Fibroblast of the conjunctiva (primary cell): ENCODE results near the gene PHF21B.

Experiments used
- DNase-seq: peaks from one replicate; pipeline ENCODE4 v3.0.0-alpha.2; 2010; ENCODE audit warnings: low read depth

The PHF21B gene

DNA sequence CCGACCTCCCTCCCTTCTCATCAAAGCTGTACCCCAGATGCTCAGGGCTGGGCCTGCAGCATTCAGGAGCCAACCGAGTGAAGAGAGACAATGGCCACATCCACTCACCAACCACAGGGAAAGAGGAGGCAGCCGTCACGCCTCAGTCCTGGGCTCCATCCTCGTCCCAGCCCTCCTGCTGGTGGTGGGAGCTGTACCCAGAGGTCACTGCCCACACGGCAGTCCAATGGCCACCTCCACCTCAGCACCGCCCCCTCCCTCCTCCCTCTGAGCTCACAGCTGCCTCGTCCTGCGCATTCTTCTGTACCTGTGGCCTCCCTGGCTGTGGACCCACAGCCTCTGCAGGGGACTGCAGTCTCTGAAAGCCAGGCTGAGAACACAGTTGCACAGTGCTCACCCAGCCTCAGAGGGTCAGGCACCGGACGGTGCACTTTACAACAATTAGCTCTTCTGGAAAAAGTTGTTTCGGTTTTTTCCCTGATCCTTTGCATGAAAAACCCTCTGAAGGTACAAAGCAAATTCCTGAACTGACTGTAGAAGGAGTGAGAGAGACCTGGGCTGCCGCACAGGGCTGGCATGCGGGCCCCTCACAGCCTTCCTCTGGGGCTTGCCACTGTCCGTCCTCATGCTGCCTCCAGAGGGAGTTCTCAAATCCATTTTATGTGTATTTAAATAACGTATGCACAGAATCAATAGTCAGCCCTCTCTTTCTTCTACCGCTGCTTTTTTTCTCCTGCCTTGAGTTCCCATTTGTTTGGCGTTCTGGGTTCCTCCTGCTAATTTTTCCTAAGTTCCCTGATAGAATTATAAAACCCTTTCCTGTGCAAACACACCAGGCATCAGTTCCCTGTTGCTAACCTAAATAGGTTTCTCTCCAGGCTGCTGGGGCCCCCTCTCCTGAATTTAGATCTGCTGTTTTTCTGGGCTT lies 52.7 kb downstream of the PHF21B start:
- no peak for DNase-seq

DNA sequence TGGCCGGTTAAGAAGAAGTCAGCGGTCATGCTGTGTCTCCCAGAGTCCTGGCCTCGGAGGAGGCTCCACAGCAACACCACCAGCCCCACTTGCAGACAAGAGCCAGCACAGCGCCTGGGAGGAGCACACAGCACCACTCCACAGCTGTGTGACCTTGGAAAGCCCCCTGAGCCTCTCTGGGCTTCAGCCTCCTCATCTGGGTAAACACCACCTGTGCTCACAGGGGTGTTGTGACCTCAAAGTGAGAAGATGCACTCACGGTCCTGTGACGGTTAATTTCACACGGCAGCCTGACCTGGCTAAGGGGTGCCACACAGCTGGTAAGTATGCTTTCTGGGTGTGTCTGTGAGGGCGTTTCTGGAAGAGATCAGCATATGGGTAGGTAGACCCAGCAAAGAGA lies 54.7 kb downstream of the PHF21B start:
- DNase-seq, result no peak

DNA sequence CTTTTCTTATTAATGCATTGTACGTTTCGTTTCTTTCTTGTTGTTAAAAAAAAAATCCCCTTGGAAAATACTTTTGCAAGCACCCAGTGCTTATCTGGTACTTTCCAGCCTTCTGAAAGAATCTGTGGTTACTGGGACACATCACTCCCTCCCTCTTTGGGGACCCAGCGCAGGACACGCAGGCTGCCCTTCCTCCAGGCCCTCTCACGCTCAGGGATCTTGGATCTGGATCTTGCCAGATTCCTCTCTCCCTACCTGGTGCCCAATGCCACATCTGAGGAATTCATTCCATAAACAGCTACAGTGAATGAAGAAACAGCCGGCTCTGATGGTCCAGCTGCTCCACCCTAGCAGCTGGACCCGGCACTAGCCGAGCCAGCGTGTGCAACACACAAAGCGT lies 55.7 kb downstream of the PHF21B start:
- no peak for DNase-seq

DNA sequence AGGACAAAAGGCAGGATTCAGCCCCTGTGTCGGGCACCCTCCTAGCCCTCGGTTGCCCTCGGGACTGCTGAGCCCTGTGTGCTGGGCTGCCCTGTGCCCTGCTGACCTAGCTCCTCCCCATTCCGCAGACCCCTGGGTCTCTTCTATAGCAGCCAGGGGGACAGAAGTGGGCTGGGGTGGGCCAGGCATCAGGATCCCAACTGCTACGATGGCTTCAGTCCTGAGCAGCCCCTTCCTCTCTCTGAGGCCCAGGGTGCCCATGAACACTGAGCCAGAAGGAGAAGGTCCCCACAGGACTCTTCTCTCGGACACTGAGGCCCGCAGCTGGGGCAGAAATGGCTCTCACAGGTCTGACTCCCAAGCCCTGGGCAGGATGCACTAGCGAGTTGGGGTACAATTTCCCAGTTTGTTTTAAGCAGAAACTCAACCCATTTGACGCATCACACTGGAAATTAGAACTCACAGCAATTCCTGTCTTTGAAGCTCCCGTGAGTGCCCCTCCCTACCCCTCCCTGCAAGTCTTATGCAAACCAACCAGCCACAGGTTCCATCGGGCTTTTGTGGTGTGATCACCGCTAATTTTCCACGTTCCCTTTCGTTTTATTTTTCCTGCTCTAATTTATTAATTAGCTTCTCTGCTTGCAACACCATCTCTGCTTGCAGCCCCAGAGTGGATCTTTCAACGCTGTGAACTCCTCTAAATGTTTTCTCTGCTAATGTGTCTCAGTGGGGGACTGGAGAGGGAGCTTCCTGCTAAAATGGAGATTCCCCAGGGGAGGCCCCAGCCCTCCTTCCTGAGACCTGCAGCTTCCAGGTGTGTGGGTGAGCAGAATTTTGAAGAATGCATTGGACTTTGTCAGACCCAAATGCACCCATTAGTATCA lies 56.7 kb downstream of the PHF21B start:
- DNase-seq, result no peak

DNA sequence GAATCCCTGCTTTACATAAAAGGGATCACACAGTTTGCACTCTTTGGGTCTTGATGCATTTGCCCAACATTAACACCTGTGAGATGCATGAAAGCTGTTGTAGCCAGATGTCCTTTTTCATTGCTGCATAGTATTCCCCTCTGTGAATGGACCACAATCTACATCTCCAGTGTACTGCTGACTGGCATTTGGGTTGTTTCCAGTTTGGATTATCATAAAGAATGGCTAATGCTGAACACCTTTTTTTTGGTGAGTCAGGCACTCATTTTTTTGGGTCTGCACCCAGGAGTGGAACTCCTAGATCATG lies 58.3 kb downstream of the PHF21B start:
- DNase-seq, result no peak

DNA sequence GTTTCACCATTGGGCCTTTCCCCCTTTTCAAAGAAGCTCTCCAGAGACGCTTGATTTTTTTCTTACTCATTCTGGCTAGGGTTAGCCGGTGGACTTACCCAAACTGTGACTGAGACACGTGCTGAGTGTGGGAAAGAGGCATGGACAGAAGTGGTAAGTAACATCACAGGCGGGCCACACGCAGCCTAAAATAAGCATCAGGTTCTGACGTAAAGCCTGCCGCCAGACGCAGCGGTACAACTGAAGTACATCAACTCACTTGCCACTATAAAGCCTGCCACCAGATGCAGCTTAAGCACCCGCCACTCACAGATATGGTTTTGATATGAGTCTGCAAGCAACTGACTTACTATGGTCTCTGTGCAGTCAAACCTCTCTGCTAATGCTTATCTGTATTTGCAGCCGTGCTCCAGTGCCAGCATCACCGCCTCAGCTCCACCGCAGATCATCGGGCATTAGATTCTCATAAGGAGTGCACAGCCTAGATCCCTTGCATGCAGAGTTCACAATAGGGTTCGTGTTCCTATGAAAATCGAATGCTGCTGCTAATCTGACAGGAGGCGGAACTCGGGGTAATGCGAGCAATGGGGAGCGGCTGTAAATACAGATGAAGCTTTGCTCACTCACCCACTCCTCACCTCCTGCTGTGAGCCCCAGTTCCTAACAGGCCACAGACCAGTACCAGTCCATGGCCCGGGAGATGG lies 58.8 kb downstream of the PHF21B start:
- no peak for DNase-seq

DNA sequence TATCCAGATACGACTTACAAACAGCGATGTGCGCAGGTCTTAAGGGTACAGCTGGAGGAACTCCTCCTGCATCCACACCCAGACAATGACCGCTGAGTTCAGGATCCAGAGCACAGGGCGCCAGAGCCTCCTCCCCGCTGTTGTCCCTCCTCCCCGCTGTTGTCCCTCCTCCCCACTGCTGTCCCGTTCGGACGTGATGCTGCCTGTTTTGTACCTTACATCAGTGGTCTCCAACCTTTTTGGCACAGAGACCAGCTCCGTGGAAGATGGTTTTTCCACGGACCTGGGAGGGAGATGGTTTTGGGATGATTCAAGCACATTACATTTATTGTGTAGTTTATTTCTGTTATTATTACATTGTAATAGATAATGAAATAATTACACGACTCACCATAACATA lies 62.0 kb downstream of the PHF21B start:
- DNase-seq, result no peak

DNA sequence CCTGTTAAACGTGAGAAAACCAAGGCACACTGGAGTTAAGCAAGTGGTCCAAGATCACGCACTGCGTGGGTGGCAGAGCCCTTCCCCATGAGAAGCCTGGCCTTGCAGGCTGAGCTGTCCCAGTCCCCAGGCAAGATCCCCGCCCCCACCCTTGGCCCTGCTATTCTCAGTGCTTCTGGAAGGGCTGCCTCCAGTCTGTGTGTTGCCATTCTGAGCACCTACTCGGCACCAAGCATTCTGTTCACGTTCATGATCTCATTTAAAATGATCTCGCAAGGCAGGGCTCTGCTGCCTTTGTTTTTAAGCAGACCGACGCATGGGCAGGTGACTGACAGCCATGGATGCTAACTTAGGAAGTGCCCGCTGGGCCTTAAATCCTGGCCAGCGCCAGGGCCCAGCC lies 62.8 kb downstream of the PHF21B start:
- no peak for DNase-seq

DNA sequence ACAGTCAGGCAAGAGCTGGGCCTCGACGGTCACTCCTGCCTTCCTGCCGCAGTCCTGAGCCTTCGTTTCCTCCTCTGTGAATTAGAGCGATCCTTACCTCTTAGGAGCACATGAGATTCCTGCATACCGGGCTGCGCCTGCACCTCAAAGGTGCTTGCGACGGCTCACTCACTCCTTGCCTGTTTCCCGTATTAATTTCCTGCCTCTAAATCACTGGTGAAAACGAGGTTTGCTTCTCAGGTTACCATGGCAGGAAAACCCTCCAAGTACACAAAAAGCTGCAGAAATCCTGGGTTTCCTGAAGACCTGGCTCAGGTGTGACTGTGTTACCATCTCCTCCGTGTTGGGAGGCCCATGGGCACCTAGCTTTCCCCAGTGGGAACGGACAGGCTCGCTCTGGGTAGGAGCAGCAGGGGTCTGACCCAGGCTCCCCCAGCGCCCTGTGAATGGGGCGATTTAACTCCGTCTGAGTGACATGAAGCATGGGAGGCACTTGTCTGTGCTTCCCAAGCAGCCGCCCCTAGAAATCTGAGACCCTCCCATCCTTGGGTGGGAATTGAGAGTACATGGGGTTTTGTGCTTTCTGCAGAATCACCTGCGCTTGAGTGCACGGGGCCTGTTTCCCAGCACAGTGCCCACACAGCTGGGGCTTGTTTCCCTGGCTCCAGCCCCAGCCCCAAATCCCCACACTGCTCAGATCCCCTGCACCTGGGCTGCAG lies 64.8 kb downstream of the PHF21B start:
- no peak for DNase-seq

DNA sequence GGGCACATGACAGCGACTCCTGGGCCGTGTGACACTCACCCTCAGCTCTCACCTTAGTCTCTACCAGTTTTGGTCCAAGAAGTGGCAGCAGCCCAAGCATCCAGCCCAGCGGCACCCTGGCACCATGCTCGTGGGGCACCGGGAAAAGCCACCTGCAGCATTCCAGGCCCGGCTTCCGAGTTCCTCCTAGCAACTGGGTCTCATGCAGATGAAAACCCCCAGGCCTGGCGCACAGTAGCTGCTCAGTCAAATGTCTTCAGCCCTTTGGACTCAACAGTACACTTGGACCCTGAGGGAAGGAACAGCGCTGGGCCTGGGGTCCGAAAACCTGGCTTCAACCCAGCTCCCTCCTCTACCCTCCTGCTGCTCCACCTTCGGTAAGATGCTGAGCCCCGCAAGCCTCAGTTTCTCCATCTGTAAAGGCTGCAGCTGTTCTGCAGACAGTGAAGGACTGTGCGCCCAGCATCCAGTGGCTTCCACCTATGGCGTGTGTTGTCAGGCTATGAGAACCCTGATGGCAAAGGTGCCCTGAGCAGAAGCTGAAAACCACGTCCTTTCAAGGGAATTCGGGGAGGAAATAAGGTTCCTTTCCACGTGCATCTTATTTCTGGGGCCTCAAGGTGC lies 66.0 kb downstream of the PHF21B start:
- DNase-seq, result no peak

DNA sequence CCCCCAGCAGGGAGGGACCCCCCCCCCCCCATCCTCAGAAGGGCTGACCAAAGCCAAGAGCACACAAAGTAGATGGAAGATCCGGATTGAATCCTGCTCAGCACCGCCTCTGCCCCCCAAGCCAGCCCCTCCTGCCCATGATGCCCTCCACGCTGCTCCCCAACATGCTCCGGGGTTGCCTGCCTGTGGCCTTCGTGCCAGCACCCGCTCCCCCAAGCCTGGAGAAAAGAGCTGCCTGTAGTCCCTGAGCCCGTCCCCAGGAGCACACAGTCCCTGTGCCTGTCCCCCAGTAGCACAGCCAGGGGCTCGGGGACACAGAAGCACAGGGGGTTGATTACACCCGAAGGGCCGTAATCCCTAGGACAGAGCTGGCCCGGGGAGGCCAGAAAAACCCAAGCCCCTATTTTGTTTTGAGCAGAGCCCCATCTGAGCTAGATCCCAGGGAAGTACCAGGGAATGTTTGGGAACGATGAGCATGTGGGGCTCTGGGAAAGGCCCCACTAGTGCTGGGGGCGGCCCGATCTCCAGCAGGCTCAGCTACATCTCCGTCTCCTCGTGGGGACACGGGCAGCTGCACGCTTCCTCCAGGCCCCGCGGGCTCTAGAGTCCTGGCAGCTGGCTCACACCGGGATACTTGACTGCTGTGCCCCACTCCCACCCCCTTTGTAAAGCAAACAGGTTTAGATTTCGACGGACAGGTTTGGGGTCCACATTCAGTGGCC lies 66.7 kb downstream of the PHF21B start:
- DNase-seq, result no peak

DNA sequence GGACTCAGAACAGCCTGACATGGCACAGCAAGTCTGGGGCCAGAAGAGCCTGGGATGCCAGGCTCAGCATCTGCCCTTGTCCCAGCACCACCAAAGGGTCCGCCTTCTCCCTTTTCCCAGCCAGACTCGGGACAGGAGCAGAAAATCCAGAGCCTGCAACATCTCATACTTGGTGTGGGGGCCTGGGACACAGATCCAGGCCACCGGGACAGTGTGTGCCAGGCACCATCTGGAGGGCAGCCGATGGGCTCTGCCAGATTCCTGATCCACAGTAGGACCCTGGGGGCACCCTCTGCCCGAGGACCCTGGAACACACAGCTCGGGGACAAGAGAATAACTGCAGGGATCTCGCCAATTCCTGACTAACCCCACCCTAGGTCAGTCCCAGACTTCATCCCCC lies 67.7 kb downstream of the PHF21B start:
- DNase-seq, result no peak

DNA sequence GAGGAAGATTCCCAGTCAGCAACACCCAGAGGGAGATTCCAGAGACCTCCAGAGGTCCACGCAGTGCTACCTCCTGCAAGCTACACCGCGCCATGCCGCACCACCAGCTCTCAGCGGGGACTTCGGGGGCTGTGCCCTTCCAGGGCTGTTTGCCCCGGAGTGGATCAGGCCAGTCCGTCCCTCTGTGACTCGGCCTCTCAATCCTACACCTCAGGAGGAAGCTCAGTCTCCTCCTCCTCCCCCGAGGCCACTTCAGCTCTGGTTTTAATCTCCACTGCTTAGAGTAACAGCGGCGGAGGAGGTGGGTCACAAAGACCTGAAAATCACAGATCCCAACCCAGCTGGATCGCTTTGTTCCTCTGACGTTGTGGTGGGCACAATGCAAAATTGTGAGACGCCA lies 68.6 kb downstream of the PHF21B start:
- no peak for DNase-seq

DNA sequence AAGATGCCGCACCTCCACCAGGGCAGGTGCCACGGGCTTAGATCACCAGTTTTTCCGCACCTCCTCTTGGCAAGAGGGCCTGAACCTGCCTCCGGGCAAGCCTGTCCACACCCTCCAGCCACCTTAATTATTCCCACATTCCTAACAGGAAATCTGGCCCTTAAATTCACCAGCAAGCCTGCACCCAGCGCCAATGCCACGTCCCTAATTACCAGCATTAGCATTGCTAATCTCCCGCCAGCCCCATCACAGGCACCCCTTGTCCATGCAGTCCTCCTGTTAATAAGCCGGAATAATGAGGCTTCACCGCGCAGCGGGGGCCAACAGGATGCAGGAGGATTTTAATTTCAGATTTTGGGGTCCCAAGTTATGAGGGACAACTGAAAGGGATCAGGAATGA lies 69.7 kb downstream of the PHF21B start:
- DNase-seq, result no peak

DNA sequence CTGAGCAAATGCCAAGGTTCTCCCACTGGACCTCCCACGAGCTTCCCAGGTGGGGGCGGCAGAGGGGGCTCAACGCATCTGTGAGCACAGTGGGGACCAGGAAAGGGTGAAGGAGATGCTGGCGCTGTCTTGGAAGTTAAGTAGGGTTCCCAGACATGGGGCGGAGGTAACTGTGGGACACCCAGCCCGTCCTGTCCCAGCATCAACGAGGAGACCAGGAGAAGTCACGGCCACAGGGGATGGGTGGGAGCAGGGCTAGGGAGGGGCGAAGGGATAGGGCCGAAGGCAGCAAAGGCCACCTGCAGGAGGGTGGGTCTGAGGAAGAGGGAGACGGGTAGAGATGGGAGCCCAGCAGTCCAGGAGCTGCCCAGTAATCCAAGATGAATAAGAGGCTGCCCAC lies 70.4 kb downstream of the PHF21B start:
- DNase-seq, result no peak

DNA sequence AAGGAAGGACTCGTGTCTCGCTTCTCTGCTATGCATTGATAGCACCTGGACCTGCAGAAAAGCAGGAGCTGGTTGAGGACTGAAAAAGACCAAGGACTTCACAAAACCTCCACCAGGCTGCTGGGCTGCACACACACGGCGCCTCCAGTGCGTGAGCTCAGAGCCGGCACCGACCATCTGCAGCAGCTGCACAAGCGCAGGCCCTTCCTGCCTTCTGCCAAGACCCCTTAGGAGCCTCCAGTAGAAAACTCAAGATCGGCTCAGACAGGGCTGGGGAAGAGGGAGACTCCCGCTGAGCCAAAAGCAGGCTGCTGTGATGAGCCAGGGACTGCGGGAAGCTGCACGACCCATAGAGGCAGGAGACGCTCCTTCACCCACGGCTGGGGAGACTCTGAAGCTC lies 70.9 kb downstream of the PHF21B start:
- DNase-seq, result no peak

DNA sequence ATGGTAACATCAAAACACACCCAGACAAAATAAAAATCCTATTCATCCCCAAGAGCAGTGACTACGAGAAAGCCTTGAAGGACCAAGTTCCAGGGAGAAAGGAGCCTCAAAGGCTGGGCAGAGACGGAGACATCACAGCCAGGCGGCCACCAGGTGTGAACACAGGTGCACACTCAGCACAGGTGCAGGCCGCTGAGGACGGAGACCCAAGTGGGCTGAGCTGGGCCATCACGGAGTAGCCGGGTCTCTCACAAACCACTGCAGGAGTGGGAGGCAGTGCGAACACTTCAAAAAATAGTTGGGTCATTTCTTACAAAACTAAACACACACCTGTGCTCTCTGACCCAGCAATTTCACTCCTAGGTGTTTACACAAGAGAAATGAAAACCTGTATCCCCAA lies 72.6 kb downstream of the PHF21B start:
- DNase-seq, result no peak

DNA sequence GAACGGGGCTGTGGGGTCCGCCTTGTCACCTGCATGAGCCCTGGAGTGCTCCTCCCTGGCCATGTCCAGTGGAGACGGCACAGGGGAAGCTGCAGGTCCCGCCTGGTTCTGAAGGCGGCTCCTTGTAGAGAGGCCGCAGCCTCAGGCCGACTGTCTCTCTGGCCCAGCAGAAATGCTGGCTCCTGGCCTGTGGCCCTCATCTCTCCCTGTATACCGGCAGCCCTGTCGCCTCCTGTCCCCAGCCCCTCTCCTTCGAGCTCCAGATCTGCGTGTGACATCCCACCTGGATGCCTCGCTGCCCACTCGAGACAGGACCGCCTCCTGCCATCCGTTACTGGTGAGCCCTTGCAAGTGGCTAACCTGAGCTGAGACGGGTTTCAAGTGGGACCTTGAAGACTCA lies 73.6 kb downstream of the PHF21B start:
- no peak for DNase-seq

DNA sequence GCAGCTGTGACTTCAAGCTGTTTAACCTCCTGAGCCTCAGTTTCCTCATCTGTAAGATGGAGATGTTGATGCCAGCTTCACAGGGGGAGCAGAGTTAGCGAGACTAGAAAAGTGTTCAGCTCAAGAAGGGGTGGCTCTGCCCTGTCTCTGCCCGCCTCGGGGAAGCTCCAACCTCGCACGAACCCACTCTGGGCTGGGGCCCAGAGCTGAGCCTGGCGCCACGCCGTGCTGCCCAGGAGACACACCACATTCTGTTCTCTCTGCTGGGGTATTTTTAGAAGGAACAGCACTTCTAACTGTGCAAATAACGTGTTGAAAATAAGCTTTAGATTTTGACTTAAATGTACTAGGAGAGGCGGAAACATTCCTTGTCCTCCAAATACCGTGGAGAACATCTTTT lies 74.1 kb downstream of the PHF21B start:
- DNase-seq, result no peak

DNA sequence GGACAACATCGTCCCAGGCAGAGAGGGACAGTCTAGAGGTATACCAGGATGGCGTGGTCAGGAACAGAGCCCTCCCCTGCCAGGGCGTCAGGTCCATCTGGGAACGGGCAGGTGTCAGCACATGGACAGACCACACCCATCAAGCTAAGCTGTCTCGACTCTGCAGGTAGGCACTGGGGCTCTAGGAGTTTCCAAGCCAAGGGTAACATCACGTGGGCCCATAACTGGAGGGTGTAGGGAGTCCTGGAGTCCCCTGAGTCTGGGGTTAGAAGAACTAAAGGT lies 75.4 kb downstream of the PHF21B start:
- DNase-seq, result no peak
